Liver (tissue), 3 donors: ENCODE measurements around the gene CEACAM16.

Experiments used
- FOXA1 ChIP-seq: IDR thresholded peaks from 2 replicates; pipeline ENCODE4 v1.6.1; 2016; ENCODE audit warnings: antibody characterized with exemption
- JUND ChIP-seq, 2 donors: IDR thresholded peaks; 2 replicates each; pipeline ENCODE4 v1.6.1; 2016; ENCODE audit warnings: antibody characterized with exemption in 2 of 2
- MAX ChIP-seq: IDR thresholded peaks from 2 replicates; pipeline ENCODE4 v1.6.1; 2016; ENCODE audit warnings: antibody characterized with exemption
- NR2F2 ChIP-seq: IDR thresholded peaks from 2 replicates; pipeline ENCODE4 v1.6.1; 2016; ENCODE audit warnings: antibody characterized with exemption
- RAD21 ChIP-seq, 2 donors: IDR thresholded peaks; 2 replicates each; pipeline ENCODE4 v1.6.1; 2016; ENCODE audit warnings: antibody characterized with exemption in 2 of 2, mild to moderate bottlenecking in 2 of 2
- REST ChIP-seq: IDR thresholded peaks from 2 replicates; pipeline ENCODE4 v1.6.1; 2016; ENCODE audit warnings: antibody characterized with exemption, mild to moderate bottlenecking
- SP1 ChIP-seq: IDR thresholded peaks from 2 replicates; pipeline ENCODE4 v1.6.1; 2018; ENCODE audit warnings: antibody characterized with exemption, mild to moderate bottlenecking
- TAF1 ChIP-seq: conservative IDR thresholded peaks from 2 replicates; pipeline ENCODE4 v1.6.1; 2016; ENCODE audit warnings: antibody characterized with exemption, mild to moderate bottlenecking
- YY1 ChIP-seq: IDR thresholded peaks from 2 replicates; pipeline ENCODE4 v1.6.1; 2016; ENCODE audit warnings: antibody characterized with exemption, mild to moderate bottlenecking
- TF ChIP-seq, protein P1 (sequence below): fragments of 150-350 bp; IDR thresholded peaks from 2 replicates; pipeline ENCODE4 v1.5.1; 2017; ENCODE audit warnings: improper control_type of control experiment, low read depth, low read length; ENCODE audit not compliant: missing input control
- donor health status: healthy.
- donor health status: healthy.

DNA sequence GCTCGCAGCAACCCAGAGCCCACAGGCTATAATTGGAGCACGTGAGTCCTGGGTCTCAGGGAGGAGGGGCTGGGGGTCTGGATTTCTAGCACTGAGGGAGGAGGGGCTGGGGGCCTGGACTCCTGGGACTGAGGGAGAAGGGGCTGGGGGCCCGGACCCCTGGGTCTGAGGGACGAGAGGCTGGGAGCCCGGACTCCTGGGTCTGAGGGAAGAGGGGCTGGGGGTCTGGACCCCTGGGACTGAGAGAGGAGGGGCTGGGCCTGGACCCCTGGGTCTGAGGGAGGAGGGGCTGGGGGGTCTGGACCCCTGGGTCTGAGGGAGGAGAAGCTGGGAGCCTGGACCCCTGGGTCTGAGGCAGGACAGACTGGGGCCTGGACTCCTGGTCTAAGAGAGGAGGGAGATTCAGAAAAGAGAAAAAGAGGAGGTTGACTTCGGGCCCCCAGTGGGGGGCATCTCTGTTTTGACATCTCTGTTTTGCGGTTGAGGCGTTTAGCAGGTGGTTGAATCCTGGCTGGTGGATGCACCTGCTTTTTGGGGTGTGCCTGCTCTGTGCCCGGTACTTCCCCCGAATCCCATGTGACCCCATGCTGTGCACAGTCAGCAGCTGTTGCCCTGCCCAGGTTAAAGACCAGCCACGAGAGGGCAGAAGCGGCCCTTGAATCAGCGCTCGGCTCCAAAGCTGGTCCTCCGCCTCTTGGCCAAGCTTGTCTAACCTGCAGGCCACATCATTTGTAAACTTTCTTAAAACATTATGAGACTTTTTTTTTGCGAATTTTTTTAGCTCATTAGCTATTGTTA, 44.8 kb upstream of the CEACAM16 start:
- TF ChIP-seq, protein P1, sequence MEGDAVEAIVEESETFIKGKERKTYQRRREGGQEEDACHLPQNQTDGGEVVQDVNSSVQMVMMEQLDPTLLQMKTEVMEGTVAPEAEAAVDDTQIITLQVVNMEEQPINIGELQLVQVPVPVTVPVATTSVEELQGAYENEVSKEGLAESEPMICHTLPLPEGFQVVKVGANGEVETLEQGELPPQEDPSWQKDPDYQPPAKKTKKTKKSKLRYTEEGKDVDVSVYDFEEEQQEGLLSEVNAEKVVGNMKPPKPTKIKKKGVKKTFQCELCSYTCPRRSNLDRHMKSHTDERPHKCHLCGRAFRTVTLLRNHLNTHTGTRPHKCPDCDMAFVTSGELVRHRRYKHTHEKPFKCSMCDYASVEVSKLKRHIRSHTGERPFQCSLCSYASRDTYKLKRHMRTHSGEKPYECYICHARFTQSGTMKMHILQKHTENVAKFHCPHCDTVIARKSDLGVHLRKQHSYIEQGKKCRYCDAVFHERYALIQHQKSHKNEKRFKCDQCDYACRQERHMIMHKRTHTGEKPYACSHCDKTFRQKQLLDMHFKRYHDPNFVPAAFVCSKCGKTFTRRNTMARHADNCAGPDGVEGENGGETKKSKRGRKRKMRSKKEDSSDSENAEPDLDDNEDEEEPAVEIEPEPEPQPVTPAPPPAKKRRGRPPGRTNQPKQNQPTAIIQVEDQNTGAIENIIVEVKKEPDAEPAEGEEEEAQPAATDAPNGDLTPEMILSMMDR = peak; percentile 71
- TF ChIP-seq FOXA1 (no peak), MAX (no peak), TAF1 (no peak), SP1 (peak; percentile 14), RAD21 (IDR thresholded peaks at IDR 0.05) (peak; percentile 87 to 90), REST (no peak), JUND (IDR thresholded peaks at IDR 0.05) (no peak), NR2F2 (no peak), YY1 (no peak)
